ENCODE data around the gene MYH14. TPM values are rescaled to one million over a fixed set of nuclear protein-coding genes. Genes with fewer than 3 reads are reported as not detected.

MYH14 gene
- total and polyA plus RNA-seq, 2 of the 8 experiments (the other 6 are each of a cell fraction or from before 2014, with no cell fraction given), result 17.3 to 28.6 TPM

DNA sequence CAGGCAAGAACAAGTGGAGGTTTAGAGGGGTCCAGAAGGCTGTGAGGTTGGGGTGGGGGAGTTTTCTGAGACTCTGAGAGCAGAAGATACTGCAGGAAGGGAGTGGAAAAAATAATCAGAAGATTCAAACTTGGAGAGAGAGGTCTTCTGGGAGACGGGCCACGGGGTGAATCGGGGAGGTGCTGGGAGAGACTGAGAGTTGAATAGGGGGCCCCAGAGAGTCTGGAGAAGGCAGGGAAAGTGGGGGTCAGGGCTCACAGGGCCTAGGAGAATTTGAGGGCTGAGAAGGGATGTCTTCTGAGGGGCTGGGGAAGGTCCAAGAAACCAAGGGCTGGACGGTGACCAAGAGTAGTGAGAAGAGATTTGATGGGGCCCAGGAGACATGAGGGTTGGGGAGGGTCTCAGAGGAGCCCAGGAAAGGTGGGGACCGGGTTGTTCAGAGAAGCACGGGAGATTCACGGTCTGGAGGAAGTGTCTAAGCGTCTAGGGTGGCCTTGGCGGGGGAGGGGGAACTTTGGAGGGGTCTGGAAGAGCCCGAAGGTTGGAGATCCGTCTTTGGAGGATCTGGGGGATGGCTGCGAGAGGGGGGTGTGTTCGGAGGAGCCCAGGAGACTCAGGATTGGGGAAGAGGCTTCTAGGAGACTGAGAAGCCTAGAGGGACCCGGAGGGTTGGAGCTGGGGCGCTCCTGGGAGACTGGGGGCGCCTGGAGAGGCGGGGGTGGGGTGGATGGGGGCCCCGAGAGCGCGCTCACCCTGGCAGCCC, 124.2 kb downstream of the MYH14 start (continued):
- TF ChIP-seq SIN3A (conservative IDR thresholded peaks at IDR 0.05 in 1 of 2, IDR thresholded peaks at IDR 0.05 in 1 of 2; ENCODE audit: low read depth in 1 of 2, low read length in 2 of 2) (no peak), CHD2 (IDR thresholded peaks at IDR 0.05; ENCODE audit: low read length) (no peak), CHD1 (IDR thresholded peaks at IDR 0.05; ENCODE audit: low read depth, low read length) (no peak), NRF1 (IDR thresholded peaks at IDR 0.05; ENCODE audit: low read depth, low read length) (no peak), EGR1 (IDR thresholded peaks at IDR 0.05; ENCODE audit: borderline replicate concordance, low read depth, low read length) (no peak), PHF8 (conservative IDR thresholded peaks at IDR 0.05; ENCODE audit: low read depth, low read length) (no peak), ZNF274 (IDR thresholded peaks at IDR 0.05; ENCODE audit: borderline replicate concordance, extremely low read depth, low read length) (no peak)
- TF ChIP-seq, protein P1, sequence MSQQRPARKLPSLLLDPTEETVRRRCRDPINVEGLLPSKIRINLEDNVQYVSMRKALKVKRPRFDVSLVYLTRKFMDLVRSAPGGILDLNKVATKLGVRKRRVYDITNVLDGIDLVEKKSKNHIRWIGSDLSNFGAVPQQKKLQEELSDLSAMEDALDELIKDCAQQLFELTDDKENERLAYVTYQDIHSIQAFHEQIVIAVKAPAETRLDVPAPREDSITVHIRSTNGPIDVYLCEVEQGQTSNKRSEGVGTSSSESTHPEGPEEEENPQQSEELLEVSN (IDR thresholded peaks at IDR 0.05), result no peak
